GM21528 (cell line): ENCODE results near the gene CAMTA1.

Experiments
- ATAC-seq: cut with Tn5 transposase; IDR thresholded peaks from one replicate; pipeline ENCODE4 v1.9.1; 2021; ENCODE audit warnings: mild to moderate bottlenecking, moderate library complexity; ENCODE audit not compliant: unreplicated experiment, low FRiP score

The CAMTA1 gene

DNA sequence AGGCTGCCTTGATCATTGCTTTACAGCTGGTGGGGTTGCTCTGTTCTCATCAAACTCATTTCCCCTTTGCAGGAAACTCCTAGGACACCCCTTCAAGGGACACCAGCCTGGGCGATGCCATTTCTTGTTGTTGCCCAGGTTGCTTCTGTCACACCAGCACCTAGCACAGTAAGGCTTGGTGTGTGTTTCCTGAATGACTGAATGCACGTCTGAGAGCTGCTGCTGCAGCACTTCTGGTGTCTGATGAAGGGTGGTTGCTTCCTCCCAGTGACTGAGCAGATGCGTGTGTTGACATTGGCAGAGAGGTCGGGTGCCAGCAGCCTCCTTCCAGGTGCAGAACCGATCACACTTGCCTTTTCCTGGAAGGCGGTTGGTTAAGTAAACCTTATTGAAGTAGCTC is 477.4 kb downstream of the CAMTA1 start:
- ATAC-seq: no peak

DNA sequence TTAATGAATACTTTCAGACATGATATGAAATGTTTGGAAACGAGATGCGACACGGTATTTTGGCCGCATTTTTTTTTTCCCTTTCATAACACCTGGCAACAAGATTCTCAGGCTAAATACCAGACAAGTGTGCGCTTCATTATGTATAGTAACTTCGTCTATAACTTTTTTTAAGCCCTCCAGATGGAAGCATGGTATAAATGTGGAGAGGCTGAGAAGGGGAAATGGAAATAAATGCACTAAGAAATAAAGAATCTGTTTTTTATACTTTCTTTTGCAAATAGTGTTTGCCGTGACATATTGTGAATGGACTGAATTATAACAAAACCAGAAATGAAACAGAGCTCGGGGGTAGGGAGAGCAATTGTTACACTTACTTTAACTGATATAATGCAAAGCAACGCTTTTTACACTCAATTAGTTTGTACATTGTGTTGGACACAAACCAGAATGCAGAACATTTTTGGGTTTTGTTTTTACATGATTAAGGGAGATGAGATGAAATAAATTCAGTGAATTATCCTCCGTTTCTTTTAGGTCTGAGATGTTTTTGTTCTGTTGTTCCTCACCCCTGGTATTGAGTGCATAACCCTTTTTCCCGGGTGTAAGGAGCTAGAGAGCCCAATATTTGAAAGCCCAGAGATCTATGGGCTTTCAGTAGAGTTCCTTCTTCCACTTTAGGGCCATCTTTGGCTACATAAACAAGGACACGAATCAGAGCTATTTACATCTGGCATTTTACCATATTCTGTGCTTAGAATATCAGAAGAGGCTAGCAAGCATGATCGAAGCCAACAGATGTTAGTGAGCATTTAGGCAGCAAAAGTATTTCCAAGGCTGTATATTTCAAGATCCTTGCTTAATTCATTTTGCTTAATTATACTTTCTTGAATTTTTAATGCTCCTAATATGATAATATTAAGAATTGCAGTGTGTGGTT is 478.0 kb downstream of the CAMTA1 start:
- ATAC-seq: no peak

DNA sequence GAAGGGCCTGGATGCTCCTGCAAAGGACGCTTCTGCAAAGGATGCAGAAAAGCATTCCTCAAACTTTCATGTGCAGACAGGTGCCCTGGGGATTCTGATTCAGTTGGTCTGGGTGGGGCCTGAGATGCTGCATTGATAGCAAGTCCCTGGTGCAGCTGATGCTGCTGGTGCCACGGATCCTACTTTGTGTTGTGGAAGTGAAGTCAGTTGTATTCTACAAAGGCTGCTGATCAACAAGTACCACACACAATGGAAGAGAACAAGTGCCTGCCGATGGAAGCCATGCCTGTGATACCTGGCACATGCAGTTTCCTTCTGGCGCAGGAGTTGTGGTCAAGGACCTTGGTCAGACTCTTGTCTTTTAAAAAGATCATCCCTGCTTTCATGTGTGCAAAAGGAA is 478.8 kb downstream of the CAMTA1 start:
- no peak for ATAC-seq

DNA sequence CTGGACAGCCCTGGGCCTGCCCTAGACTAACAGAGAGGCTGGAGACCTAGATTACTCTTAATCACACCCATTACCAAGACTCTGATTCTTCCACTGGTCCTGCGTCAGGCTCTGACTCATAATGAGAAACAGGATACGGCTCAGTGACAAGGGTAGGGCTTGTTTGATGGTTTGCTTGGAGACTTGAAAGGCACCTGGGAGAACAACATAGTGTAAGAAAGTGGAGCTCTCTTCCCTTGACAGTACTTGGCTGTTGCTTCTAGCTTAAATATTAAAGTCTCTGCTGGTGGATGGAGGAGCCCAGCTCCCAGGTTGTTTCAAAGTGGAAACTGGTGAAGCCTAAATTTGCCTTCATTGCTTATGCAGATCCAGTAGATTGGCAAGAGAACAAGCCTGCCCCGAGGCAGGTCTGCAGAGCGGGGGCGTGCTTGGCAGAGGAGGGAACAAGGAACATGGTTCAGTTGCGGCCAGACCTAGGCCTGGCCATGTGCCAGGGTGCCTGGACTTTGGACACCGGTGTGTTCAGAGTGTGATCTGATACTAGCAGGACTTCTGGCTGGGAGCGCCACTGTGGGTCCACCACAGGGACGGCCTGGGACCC is 480.6 kb downstream of the CAMTA1 start:
- no peak for ATAC-seq

DNA sequence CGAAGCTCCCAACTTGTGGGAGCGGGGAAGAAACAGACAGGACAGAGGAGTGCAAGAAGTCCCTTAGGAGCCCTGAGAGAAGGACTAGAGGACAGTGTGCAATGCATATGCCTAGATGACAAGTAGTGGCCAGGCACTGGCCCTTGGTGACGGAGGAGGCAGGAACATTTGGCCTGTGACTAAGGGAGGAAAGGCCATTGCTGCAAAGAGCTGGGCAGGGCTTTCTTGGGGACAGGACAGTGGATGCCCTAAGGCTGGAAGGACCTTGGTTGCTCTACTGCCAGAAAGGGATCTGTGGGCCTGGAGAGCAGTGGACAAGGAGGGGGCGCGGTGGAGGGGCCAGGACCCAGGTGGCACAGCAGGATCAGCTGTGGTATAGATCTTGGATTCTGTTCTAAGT is 481.3 kb downstream of the CAMTA1 start:
- ATAC-seq: no peak

DNA sequence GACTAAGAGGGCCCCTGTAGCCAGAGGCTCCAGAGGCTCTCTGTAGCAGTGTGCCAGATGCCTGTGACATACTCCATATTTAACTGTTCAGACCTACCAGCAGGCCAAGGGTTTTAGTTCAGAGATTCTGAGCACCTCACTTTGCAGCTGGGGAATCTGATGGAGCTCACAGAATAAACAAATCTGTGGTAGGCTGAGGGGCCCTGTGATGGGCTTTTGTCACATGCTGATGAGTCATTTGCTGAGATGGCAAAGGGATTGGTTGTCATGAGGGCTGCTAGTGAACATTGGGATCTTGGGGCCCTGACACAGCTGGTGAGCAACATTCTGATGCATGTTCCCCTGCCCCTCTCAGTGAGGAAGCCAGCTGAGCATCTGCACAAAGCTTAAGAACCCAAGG is 482.2 kb downstream of the CAMTA1 start:
- ATAC-seq: no peak

DNA sequence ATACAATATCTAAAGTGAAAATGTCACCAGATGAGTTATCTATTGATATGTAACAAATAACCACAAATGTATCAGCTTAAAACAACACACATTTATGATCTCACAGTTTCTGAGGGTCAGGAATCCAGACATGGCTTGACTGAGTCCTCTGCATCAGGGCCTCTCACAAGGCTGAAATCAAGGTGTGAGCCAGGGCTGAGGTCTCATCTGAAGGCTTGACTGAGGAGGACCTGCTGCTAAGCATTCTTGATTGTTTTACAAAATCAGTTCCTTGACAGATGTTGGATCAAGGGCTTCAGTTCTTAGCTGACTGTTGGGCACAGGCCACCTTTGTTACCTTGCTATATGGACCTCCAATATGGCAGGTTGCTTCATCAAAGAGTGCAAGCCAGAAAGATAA is 483.7 kb downstream of the CAMTA1 start:
- ATAC-seq: no peak

DNA sequence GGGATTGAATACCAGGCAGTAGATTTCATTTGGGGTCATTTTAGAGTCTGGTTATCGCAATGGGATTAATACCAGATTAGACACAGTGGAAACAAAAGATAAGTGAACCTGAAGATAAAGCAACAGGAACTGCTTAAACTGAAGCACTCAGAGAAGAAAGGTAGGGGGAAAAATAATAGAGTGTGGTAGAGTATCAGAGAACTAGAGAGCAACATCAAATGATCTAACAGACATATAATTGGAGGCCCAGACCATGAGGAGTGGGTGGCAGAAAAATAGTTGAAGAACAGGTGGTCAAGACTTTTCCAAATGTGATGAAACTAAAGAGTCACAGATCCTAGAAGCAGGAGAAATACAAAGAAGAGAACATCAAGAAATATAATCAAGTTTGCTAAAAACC is 484.3 kb downstream of the CAMTA1 start:
- ATAC-seq: no peak

DNA sequence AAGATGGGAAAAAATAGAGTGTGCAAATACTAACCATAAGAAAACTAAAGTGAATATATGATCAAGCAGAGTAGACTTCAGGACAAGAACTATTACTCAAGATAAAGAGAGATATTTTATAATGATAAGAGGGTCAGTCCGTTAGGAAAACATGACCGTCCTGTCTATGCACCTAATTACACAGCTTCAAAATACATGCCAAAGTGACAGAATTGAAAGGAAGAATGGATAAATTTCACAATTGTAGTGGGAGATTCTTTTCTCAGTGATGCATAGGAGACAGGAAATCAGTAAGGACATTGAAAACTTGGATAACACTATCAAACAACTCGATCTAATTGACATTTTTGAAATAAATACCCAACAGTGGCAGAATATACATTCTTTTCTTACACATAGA is 489.0 kb downstream of the CAMTA1 start:
- no peak for ATAC-seq

DNA sequence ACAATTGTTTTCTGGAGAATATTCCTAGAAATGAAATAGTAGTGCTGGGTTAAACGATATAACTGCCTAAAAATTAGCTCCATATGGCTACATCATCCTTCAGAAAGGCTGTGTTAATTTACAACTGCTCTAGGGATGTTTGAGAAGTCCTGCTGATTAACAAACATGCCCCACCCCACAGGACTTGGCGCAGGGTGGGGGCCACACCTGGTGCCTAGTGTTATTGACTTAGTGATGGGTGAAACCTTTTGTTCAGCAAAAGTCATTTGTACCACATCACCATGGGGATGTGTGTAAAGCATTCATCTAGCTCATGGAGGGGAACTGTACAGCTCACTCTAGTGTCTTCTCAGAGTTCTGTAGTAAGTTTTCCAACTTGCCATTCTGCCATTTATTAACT is 492.8 kb downstream of the CAMTA1 start:
- ATAC-seq: no peak

DNA sequence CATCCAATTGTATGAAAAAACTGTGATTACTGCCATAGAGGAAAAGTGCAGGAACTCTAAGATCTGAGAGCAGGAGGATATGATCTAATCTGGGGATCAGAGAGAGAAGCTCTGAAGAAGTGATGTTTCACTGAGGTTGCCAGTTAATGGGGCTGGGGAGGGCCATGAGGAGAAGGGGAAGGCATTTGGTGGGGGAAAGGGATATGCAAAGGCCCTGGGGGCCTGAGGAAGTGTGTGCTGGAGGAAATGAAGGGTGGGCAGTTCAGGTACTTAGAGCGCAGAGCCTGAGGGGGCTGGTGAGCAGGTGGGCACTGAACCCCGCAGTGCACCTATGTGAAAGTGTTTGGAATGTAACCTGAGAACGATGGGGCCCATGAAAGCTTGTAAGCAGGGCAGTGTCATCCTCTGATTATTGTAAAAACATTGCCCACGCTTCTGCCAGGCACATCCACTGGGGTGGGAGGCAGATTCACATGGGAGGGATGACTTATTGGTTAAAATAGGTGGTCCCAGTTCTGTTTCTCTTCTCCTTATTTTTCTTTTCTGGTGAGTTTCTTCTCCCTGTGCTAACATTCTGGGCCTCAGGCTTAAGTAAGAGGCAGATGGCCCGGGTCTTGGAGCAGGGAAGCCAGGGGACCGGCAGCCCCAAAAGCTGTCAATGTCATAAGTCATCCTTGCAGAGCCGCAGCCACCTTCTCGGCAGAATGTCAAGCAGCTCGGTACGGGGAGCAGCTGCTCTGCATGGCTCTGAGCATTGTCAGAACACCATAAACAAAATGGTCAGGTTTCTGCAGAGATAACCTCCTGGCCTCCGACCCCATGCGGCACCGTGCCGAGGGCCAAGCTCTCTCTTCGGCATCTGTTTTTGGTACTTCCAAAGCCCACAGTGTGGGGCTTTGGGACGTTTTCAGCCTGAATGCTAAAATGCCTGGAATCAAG is 493.8 kb downstream of the CAMTA1 start:
- no peak for ATAC-seq

DNA sequence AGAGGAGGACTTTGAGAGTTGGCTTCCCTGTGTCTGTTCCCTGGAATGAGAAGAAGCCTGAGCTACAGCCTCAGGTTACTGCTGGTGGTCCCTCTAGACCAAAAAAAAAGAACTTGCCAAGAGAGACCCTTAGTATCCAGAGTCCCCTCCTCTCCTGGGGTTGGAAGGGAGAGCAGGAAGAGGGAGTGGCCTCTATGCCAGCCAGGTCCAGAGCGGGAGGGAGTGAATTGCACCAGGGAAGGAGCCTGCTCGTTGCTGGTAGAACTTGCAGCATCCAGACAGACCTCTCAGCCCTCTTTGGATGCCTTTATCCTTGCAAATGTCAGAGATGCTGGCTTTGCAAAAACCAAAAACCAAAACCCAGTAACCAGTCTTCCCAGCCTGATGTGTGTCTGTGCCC is 494.5 kb downstream of the CAMTA1 start:
- no peak for ATAC-seq

DNA sequence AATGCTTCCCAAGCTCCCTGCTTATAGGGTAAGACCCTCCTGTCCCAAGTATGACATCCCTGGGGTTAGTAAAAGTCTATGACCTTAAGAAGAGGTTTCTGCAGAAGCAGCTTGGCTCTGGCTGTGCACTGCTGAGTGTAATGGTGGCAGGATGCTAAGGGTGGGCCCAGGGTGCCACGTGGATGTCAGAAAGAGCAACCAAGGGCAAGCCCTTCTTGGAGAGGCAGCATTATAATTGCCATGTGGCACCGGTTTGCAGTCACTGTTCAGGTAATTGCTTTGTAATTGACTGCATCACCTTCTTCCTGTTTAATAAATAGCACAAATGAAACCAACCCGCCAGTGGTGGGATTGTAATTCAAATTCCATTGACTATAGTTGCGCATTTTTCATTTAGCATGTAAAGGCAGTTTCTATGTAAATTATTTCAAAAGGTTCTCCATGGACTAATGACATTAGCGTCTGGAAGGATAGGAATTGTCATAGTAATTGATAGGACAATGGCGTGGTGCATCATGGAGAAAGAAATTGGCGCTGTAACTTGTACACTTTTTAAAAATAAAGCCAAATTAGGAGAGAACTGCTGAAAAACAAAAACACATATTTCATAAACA is 495.2 kb downstream of the CAMTA1 start:
- no peak for ATAC-seq

DNA sequence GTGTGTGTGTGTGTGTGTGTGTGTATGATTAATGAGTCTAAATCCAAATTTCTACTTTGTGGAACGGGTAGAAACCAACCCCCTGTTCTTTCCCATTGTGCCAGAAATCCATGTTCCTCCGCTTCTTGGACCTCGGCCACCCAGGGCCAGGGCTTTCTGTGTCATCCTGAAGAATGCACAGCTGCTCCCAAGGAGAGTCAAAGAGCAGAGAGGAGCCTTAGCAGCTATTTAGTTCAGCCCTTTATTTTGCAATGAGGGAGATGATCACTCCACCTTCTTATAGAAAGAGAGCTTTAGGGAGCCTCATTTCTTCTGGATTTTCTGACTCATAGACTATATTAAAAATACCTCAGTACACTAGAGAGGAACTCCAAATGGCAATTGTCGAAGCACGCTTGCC is 496.6 kb downstream of the CAMTA1 start:
- no peak for ATAC-seq

DNA sequence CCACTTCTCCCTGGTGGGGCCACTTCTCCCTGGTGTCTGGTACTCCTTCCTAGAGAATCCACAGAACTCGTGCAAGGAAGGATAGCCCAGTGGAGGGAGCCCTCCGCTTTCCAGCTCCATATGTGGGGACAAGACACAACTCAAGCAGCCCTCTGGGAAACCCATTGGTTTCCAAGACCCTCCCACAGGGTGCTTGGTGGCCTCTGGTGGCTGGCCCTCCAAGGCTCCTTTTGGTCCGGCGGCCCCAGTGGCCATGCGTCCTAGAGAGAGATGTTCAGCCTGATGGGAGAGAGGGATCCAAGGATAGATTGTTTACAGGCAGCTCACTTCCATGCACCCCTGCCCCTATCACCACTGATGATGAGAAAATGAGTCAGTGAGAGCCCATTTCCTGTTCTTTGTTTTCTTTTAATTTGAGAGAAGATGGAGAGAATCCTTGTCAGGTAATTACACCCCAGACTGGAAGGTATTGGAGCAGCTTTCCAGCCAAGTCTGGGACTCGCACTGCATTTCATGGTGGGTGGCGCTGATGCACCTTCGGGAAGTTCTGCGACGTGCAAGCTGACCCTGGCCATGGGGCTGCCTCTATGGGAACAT is 499.7 kb downstream of the CAMTA1 start:
- no peak for ATAC-seq

DNA sequence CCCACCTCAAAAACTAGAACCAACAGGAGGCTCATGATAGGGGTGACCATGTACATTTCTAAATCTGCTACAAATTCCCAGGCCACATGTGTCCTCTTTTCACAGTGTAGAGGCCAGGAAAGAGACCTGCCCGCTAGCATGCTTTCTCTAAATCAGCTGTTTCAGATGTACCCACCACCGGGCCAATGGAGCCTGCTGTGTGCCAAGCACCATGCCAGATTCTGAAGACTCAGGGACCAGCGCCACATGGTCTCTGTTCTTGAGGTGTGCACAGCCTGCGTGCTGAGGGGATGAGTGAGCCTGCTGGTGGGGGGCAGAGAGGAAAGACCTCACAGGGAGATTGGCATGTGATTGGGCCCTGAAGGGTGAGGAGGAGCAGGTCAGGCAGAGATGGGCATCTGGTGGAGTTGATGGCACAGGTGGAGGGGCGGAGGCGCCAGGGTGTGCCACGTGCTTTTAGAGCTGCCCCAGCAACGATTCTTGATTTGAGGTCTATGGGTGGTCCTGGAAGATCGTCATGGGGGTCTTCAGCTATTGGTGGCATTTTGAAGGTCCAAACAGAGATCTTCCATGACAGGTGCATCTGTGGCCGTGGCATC is 500.7 kb downstream of the CAMTA1 start:
- ATAC-seq: no peak

DNA sequence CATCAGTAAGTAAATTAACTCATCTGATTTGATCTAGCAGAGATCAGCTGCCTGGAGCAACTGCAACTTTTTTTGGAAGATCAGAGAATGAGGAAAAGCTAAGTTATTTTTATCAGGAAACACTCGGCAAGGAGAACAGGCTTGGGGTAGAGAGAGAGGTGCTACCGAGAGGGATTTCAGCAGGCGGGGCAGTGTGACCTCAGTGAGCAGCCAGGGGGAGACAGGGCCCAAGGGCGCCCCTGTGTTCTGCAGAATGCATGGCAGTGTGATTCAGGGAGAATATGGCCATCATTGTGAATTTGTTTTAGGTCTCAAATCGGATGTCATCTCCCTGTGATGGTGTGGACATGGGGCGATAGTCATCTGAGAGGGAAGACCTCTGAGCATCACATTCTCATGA is 501.8 kb downstream of the CAMTA1 start:
- ATAC-seq: no peak

DNA sequence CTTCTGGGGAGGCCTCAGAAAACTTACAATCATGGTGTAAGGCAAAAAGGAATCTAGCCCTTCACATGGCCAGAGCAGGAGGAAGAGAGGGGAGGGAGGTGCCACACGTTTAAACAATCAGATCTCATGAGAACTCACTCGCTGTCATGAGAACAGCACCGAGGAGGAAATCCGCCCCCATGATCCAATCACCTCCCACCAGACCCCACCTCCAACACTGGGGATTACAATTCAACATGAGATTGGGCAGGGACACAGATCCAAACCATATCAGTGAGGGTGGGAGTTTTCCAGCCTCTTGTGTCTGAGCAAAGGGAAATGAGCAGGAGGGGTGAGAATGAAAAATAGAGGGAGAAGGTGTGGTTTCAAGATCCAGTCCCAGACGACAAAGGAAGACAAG is 503.7 kb downstream of the CAMTA1 start:
- ATAC-seq: no peak

DNA sequence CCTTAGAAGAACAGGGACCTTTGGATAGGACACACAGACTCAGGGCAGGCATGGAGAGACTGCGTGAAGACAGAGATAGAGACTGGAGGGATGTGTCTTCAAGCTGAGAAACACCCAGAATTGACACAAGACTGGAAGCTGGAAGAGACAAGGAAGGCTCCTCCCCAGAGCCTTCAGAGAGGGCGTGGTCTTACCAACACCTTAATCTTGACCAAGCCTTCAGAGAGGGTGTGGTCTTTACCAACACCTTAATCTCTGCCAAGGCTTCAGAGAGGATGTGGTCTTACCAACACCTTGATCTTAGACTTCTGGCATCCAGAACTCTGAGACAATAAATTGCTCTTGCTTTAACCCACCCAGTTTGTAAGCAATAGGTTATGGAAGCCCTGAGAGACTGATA is 504.4 kb downstream of the CAMTA1 start:
- ATAC-seq: no peak
